B cell (primary cell): Measurements from ENCODE around the gene INKA1. TPM values are rescaled to one million over a fixed set of nuclear protein-coding genes. Genes with fewer than 3 reads are reported as not detected.

Experiments
- ATAC-seq: fragments of 200-7000 bp; cut with Tn5 transposase; one replicate; pipeline ENCODE4 v1.10.0; 2021; ENCODE audit warnings: low read depth, mild to moderate bottlenecking, moderate number of reproducible peaks, moderate library complexity
- CTCF ChIA-PET: fragments of 350-600 bp; sonication (Branson Sonifier 250); formaldehyde crosslinking; loops from one replicate; lab custom pipeline; 2021; ENCODE audit warnings: antibody characterized with exemption, inconsistent platforms; lab: Charles Lee
- POLR2A ChIA-PET: fragments of 350-600 bp; sonication (Branson Sonifier 250); formaldehyde crosslinking; loops from one replicate; lab custom pipeline; 2021; ENCODE audit warnings: antibody characterized with exemption; lab: Charles Lee
- DNase-seq: peaks from one replicate; pipeline ENCODE4 v3.0.0; 2013
- H2AFZ ChIP-seq: 2 replicates; pipeline ENCODE4 v1.6.1; 2012; ENCODE audit warnings: mild to moderate bottlenecking, low read depth, low read length; ENCODE audit not compliant: insufficient read depth, poor library complexity, severe bottlenecking
- H3K27ac ChIP-seq, 2 donors: 1 replicate in 1 of 2; 2 replicates in 1 of 2; pipeline ENCODE4 v1.5.1; 2012 to 2013; ENCODE audit warnings: low read length in 2 of 2, mild to moderate bottlenecking in 2 of 2, moderate library complexity in 1 of 2
- H3K27me3 ChIP-seq, 4 experiments: fragments of 200-600 bp in 1 of 4; sonication (generic) in 1 of 4; replicated peaks in 1 of 4; 1 replicate in 2 of 4; 2 replicates in 2 of 4; pipeline versions ENCODE4 v1.6.1 to v1.7.0; 2013 to 2016; ENCODE audit warnings: low read length in 3 of 4, mild to moderate bottlenecking in 2 of 4, mixed read lengths in 1 of 4, moderate library complexity in 1 of 4; ENCODE audit not compliant: insufficient read depth in 4 of 4, control insufficient read depth in 3 of 4; ENCODE audit errors: control extremely low read depth in 1 of 4
- H3K36me3 ChIP-seq, 2 experiments: replicated peaks in 1 of 2; 1 replicate in 1 of 2; 2 replicates in 1 of 2; pipeline versions ENCODE4 v1.6.1 to v1.7.1; 2013; ENCODE audit warnings: low read length in 1 of 2; ENCODE audit not compliant: insufficient read depth in 2 of 2, control insufficient read depth in 1 of 2; ENCODE audit errors: control extremely low read depth in 1 of 2, extremely low read depth in 1 of 2
- H3K4me1 ChIP-seq, 2 donors: fragments of 200-600 bp in 1 of 2; sonication (generic) in 1 of 2; 1 replicate in 1 of 2; 2 replicates in 1 of 2; pipeline versions ENCODE4 v1.5.1 to v1.6.1; 2013 to 2017; ENCODE audit warnings: low read length in 2 of 2; ENCODE audit not compliant: control insufficient read depth in 2 of 2, insufficient read depth in 2 of 2
- H3K4me2 ChIP-seq: replicated peaks from 2 replicates; pipeline ENCODE3; 2012; ENCODE audit warnings: mild to moderate bottlenecking, low read depth, low read length; ENCODE audit not compliant: poor library complexity, severe bottlenecking
- H3K4me3 ChIP-seq, 5 experiments: fragments of 200-600 bp in 1 of 5; sonication (generic) in 1 of 5; 1 replicate in 3 of 5; 2 replicates in 2 of 5; pipeline versions ENCODE4 v1.5.1 to v1.7.0; 2011 to 2016; ENCODE audit warnings: low read length in 4 of 5, mild to moderate bottlenecking in 4 of 5, low read depth in 2 of 5, control low read depth in 1 of 5, moderate library complexity in 1 of 5; ENCODE audit not compliant: insufficient read depth in 1 of 5; ENCODE audit errors: control extremely low read depth in 1 of 5, extremely low read depth in 1 of 5
- H3K79me2 ChIP-seq: fragments of 200-600 bp; sonication (generic); one replicate; pipeline ENCODE4 v1.6.0; 2016; ENCODE audit warnings: low read length; ENCODE audit not compliant: control insufficient read depth, insufficient read depth
- H3K9ac ChIP-seq: fragments of 200-600 bp; sonication (generic); 2 replicates; pipeline ENCODE4 v1.6.1; 2017; ENCODE audit warnings: mild to moderate bottlenecking, low read length, moderate library complexity
- H3K9me3 ChIP-seq, 3 donors: one replicate each; pipeline versions ENCODE4 v1.6.1 to v1.7.1; 2013; ENCODE audit warnings: low read length in 2 of 3; ENCODE audit not compliant: control insufficient read depth in 2 of 3, insufficient read depth in 1 of 3; ENCODE audit errors: control extremely low read depth in 1 of 3
- H4K20me1 ChIP-seq: 2 replicates; pipeline ENCODE4 v1.6.0; 2012; ENCODE audit warnings: mild to moderate bottlenecking, low read length; ENCODE audit not compliant: insufficient read depth, control insufficient read depth, poor library complexity, severe bottlenecking
- H3K27ac Mint-ChIP-seq: one replicate; pipeline ENCODE4 v1.8.0; 2021; ENCODE audit warnings: mixed read lengths
- H3K27me3 Mint-ChIP-seq: one replicate; pipeline ENCODE4 v1.8.0; 2021; ENCODE audit warnings: mixed read lengths
- H3K4me1 Mint-ChIP-seq: one replicate; pipeline ENCODE4 v1.8.0; 2021; ENCODE audit warnings: mixed read lengths
- H3K4me3 Mint-ChIP-seq: one replicate; pipeline ENCODE4 v1.8.0; 2021; ENCODE audit warnings: mixed read lengths
- H3K9me3 Mint-ChIP-seq: one replicate; pipeline ENCODE4 v1.8.0; 2022; ENCODE audit warnings: mixed read lengths; ENCODE audit not compliant: insufficient read depth
- EZH2 ChIP-seq: IDR thresholded peaks from 2 replicates; pipeline ENCODE4 v1.6.1; 2012; ENCODE audit warnings: borderline replicate concordance, low read depth, mild to moderate bottlenecking, moderate library complexity, low read length; ENCODE audit not compliant: insufficient read depth, poor library complexity, severe bottlenecking
- WGBS: methylation state at CpG from one replicate; pipeline ENCODE4 v1.1.5; 2013; ENCODE audit warnings: missing lambda C conversion rate; ENCODE audit not compliant: insufficient coverage; 5-methylcytosine and 5-hydroxymethylcytosine counted together
- intact Hi-C: fragments of 100-400 bp; cut with micrococcal nuclease; formaldehyde crosslinking; loops from one replicate; pipeline ENCODE4 v1.10.0; 2022
- polyA plus RNA-seq: library from polyadenylated mRNA; depleted of rRNA; stranded (reverse); fragments of >200 nt; gene quantifications from 2 replicates; pipeline ENCODE4 v1.2.3, GENCODE V29; 2012
- small RNA-seq: library from RNA; depleted of rRNA; stranded (forward); fragments of <200 nt; gene quantifications from one replicate; pipeline ENCODE3, GENCODE V24; 2012; ENCODE audit warnings: low replicate concordance, low read depth; ENCODE audit not compliant: insufficient read length
- total RNA-seq, 2 donors: library from RNA; stranded (reverse); fragments of 120-200 nt in 1 of 2; gene quantifications; 1 replicate in 1 of 2; 2 replicates in 1 of 2; pipeline versions ENCODE4 v1.2.3 to v1.2.4, GENCODE V29; 2013 to 2022
- TF ChIP-seq, protein P1 (sequence below): fragments of 200-600 bp; IDR thresholded peaks from one replicate; pipeline ENCODE4 v1.8.0; 2022; ENCODE audit warnings: antibody characterized with exemption, mild to moderate bottlenecking

The INKA1 gene
- total and polyA plus RNA-seq, 2 donors (not counting 1 experiment from before 2014, with no cell fraction given), result 24.0 to 28.2 TPM

GRCh38 chr3:49845694-49846093 is 42.6 kb downstream of the INKA1 start:
- Histone ChIP-seq H3K36me3 (peaks cover 0 to 8% of the 10 kb centered on the region in 2 experiments), H3K27me3 (no peaks in the 10 kb centered on the region), H3K27ac (no peak overlapping the region), H2AFZ (no peak overlapping the region), H3K9me3 (no peaks in the 10 kb centered on the region), H3K9ac (no peak overlapping the region), H3K4me1 (no peaks in the 10 kb centered on the region), H3K4me2 (no peak overlapping the region), H3K79me2 (peaks cover 4% of the 10 kb centered on the region), H4K20me1 (no peaks in the 10 kb centered on the region), H3K4me3 (no peak overlapping the region)
- ChIA-PET CTCF (interaction anchor here (0.8 to 17.8 kb wide), 3 partner anchors 23 to 60 kb away, joined by 3 to 547 read pairs (median 3); partner anchors contain the start of genes CDHR4 and INKA1), POLR2A (no interaction called here)
- 100% methylated on average over 1 of the region's 3 CpGs for WGBS
- Mint-ChIP-seq H3K27ac (no peak overlapping the region), H3K9me3 (no peaks in the 10 kb centered on the region), H3K4me1 (no peaks in the 10 kb centered on the region), H3K4me3 (no peak overlapping the region), H3K27me3 (no peaks in the 10 kb centered on the region)
- DNase-seq, result no peak
- TF ChIP-seq EZH2, result no peak
- TF ChIP-seq, protein P1, sequence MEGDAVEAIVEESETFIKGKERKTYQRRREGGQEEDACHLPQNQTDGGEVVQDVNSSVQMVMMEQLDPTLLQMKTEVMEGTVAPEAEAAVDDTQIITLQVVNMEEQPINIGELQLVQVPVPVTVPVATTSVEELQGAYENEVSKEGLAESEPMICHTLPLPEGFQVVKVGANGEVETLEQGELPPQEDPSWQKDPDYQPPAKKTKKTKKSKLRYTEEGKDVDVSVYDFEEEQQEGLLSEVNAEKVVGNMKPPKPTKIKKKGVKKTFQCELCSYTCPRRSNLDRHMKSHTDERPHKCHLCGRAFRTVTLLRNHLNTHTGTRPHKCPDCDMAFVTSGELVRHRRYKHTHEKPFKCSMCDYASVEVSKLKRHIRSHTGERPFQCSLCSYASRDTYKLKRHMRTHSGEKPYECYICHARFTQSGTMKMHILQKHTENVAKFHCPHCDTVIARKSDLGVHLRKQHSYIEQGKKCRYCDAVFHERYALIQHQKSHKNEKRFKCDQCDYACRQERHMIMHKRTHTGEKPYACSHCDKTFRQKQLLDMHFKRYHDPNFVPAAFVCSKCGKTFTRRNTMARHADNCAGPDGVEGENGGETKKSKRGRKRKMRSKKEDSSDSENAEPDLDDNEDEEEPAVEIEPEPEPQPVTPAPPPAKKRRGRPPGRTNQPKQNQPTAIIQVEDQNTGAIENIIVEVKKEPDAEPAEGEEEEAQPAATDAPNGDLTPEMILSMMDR, result no peak
- no peak for ATAC-seq
- intact Hi-C loops, result no loop called here

Small RNA genes lying within 50 kb of the gene (small RNA-seq; reads per million reads assigned to genes)
- gene COX6CP14, result not detected

Other genes with a start within 250 kb of the INKA1 start
- gene BSN, start 248.8 kb upstream of the INKA1 start, total RNA-seq, result 0.20 and 0.24 TPM in 2 replicates
- 0.03 TPM in 2 replicates for gene BSN, start 248.8 kb upstream of the INKA1 start, polyA plus RNA-seq
- 87.5 and 96.2 TPM in 2 replicates for gene APEH, start 128.9 kb upstream of the INKA1 start, total RNA-seq
- gene APEH, start 128.9 kb upstream of the INKA1 start, polyA plus RNA-seq, result 60.1 and 79.4 TPM in 2 replicates
- 14.5 and 15.7 TPM in 2 replicates for gene MST1, start 113.8 kb upstream of the INKA1 start, total RNA-seq
- gene MST1, start 113.8 kb upstream of the INKA1 start, polyA plus RNA-seq, result 26.4 and 32.1 TPM in 2 replicates
- gene RNF123, start 113.7 kb upstream of the INKA1 start, total RNA-seq, result 53.2 and 69.0 TPM in 2 replicates
- 51.8 and 55.6 TPM in 2 replicates for gene RNF123, start 113.7 kb upstream of the INKA1 start, polyA plus RNA-seq
- not detected in 2 replicates for gene AMIGO3, start 83.6 kb upstream of the INKA1 start, total RNA-seq
- 11.1 and 18.6 TPM in 2 replicates for gene AMIGO3, start 83.6 kb upstream of the INKA1 start, polyA plus RNA-seq
- 30.0 and 31.4 TPM in 2 replicates for gene GMPPB, start 79.3 kb upstream of the INKA1 start, total RNA-seq
- gene GMPPB, start 79.3 kb upstream of the INKA1 start, polyA plus RNA-seq, result 32.5 and 54.4 TPM in 2 replicates
- 73.1 and 77.8 TPM in 2 replicates for gene IP6K1, start 16.7 kb upstream of the INKA1 start, total RNA-seq
- 27.8 and 29.3 TPM in 2 replicates for gene IP6K1, start 16.7 kb upstream of the INKA1 start, polyA plus RNA-seq
- 0.29 and 0.32 TPM in 2 replicates for gene CDHR4, start 3.4 kb upstream of the INKA1 start, total RNA-seq
- 0.18 and 0.33 TPM in 2 replicates for gene CDHR4, start 3.4 kb upstream of the INKA1 start, polyA plus RNA-seq
- gene UBA7, start 10.7 kb downstream of the INKA1 start, total RNA-seq, result 418 and 436 TPM in 2 replicates
- gene UBA7, start 10.7 kb downstream of the INKA1 start, polyA plus RNA-seq, result 772 and 943 TPM in 2 replicates
- 8.7 and 9.9 TPM in 2 replicates for gene TRAIP, start 53.3 kb downstream of the INKA1 start, total RNA-seq
- 5.0 and 5.7 TPM in 2 replicates for gene TRAIP, start 53.3 kb downstream of the INKA1 start, polyA plus RNA-seq
- gene CAMKV, start 66.6 kb downstream of the INKA1 start, total RNA-seq, result not detected in 2 replicates
- gene CAMKV, start 66.6 kb downstream of the INKA1 start, polyA plus RNA-seq, result not detected in 2 replicates
- 2.4 and 2.8 TPM in 2 replicates for gene MST1R, start 100.6 kb downstream of the INKA1 start, total RNA-seq
- gene MST1R, start 100.6 kb downstream of the INKA1 start, polyA plus RNA-seq, result 0.92 and 1.7 TPM in 2 replicates
- gene MON1A, start 126.5 kb downstream of the INKA1 start, total RNA-seq, result 5.6 and 6.6 TPM in 2 replicates
- 4.3 and 8.9 TPM in 2 replicates for gene MON1A, start 126.5 kb downstream of the INKA1 start, polyA plus RNA-seq
- gene RBM6, start 136.9 kb downstream of the INKA1 start, total RNA-seq, result 285 and 300 TPM in 2 replicates
- gene RBM6, start 136.9 kb downstream of the INKA1 start, polyA plus RNA-seq, result 221 and 223 TPM in 2 replicates